Effector CD4-positive, alpha-beta T cell (primary cell): ENCODE data around the gene HHIP.
"Not testable (repeated sequence)": the region's sequence is repeated elsewhere in the genome, so short reads cannot be mapped to it uniquely, and the experiment has no call there.

ENCODE experiments used
- DNase-seq: peaks from one replicate; pipeline ENCODE4 v3.0.0-alpha.2; 2020

HHIP gene

GRCh38 chr4:144757969-144758368 is 112.0 kb downstream of the HHIP start:
- no peak for DNase-seq

GRCh38 chr4:144768809-144769208 is 122.9 kb downstream of the HHIP start:
- DNase-seq: not testable (repeated sequence)

- DNase-seq: no peak
Measured at GRCh38 chr4:144778364-144778763, 132.4 kb downstream of the HHIP start.

- DNase-seq: no peak
Measured at GRCh38 chr4:144782345-144782744, 136.4 kb downstream of the HHIP start.

GRCh38 chr4:144785961-144786360 is 140.0 kb downstream of the HHIP start:
- DNase-seq: no peak

GRCh38 chr4:144787365-144788258 is 141.7 kb downstream of the HHIP start:
- DNase-seq: no peak

GRCh38 chr4:144788469-144788868 is 142.5 kb downstream of the HHIP start:
- no peak for DNase-seq

GRCh38 chr4:144791933-144792332 is 146.0 kb downstream of the HHIP start:
- DNase-seq: not testable (repeated sequence)
